ENCODE measurements around the gene BACH1. TPM values are rescaled to one million over a fixed set of nuclear protein-coding genes. Genes with fewer than 3 reads are reported as not detected.

Gene BACH1
- total and polyA plus RNA-seq, 10 donors, result 6.7 to 131 (median 89.5) TPM

DNA sequence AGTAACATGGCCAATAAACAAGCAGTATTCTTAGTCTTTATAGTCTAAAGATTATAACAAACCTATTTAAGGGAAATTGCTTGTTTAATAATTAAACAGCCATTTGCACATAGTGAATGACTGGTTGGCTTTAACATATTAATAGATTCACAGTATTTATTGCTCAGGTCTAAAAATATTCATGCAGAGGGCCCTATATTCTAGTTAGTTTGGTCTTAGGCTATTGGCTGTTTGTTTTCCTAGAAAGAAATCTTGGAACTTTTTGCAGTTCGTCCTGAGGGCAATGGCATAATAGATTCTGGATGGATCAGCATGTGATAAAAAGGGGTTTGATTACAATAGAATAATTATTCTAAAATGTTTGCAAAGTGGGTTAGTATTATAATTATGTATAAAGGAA, 34.7 kb downstream of the BACH1 start:
- Histone ChIP-seq H3K27ac (no peak overlapping the region), H3K4me3 (no peak overlapping the region), H3K36me3 (peaks cover 0 to 94% (median 31%) of the 10 kb centered on the region in 6 donors), H3K9me3 (no peaks in the 10 kb centered on the region), H3K27me3 (replicated peaks in 1 of 7) (no peaks in the 10 kb centered on the region), H3K4me1 (peaks cover 0 to 44% (median 2%) of the 10 kb centered on the region in 6 donors)
- WGBS, 5 donors, result 88 to 98% (median 91%) methylated on average over 1 of the region's 1 CpG
- no peak for DNase-seq
- TF ChIP-seq POLR2AphosphoS5 (IDR thresholded peaks at IDR 0.05) (no peak), POLR2A (IDR thresholded peaks at IDR 0.05) (no peak)
- TF ChIP-seq, protein P1, sequence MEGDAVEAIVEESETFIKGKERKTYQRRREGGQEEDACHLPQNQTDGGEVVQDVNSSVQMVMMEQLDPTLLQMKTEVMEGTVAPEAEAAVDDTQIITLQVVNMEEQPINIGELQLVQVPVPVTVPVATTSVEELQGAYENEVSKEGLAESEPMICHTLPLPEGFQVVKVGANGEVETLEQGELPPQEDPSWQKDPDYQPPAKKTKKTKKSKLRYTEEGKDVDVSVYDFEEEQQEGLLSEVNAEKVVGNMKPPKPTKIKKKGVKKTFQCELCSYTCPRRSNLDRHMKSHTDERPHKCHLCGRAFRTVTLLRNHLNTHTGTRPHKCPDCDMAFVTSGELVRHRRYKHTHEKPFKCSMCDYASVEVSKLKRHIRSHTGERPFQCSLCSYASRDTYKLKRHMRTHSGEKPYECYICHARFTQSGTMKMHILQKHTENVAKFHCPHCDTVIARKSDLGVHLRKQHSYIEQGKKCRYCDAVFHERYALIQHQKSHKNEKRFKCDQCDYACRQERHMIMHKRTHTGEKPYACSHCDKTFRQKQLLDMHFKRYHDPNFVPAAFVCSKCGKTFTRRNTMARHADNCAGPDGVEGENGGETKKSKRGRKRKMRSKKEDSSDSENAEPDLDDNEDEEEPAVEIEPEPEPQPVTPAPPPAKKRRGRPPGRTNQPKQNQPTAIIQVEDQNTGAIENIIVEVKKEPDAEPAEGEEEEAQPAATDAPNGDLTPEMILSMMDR (IDR thresholded peaks at IDR 0.05 in 8 of 11, conservative IDR thresholded peaks at IDR 0.05 in 3 of 11), result no peak
- intact Hi-C loops (cut with DNase I; ENCODE audit: low total_unique reads), result no loop called here

DNA sequence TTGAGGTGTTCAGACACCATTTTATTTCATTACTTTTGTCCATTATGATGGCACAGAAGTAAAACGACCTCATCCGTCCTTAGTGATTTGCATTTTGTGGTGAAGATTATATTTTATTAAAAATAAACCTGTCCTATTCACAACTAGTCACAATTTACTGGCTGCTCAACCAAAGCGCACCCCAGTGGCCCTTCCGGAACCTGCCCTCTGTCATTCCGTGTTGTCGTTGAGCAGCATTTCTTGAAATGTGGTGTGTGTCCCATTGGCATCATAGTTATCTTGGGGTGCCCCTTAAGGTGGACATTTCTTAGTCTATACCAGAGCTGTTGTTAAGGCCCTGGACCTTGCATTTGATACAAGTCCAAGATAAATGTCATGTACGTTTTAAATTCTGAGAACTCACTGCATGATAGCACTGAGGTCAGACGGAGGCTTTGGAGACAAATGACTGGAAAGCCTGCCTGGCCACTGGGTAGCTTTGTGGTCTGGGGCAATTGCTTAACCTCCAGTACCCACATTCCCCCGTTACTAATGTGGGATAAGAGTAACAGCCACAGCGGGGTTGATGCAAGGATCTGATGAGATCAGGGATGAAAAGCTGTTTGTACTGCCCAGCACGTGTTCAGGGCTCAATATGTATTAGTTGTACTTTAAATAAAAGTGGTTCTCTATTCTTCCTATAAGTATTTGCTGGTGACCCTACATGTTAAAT, 36.2 kb downstream of the BACH1 start:
- DNase-seq, result no peak
- H3K27me3 ChIP-seq (replicated peaks in 1 of 7), result no peaks in the 10 kb centered on the region
- peaks cover 0 to 43% (median 2%) of the 10 kb centered on the region in 6 donors for H3K4me1 ChIP-seq
- H3K36me3 ChIP-seq, result peaks cover 0 to 85% (median 24%) of the 10 kb centered on the region in 6 donors
- H3K9me3 ChIP-seq, result no peaks in the 10 kb centered on the region
- no peak overlapping the region for H3K27ac ChIP-seq
- intact Hi-C loops (cut with DNase I; ENCODE audit: low total_unique reads), result no loop called here
- 70 to 87% (median 80%) methylated on average over 11 of the region's 11 CpGs for WGBS, 5 donors
- H3K4me3 ChIP-seq, result no peak overlapping the region
- TF ChIP-seq POLR2A (IDR thresholded peaks at IDR 0.05) (no peak), POLR2AphosphoS5 (IDR thresholded peaks at IDR 0.05) (no peak)
- TF ChIP-seq, protein P1 (IDR thresholded peaks at IDR 0.05 in 8 of 11, conservative IDR thresholded peaks at IDR 0.05 in 3 of 11), result no peak

DNA sequence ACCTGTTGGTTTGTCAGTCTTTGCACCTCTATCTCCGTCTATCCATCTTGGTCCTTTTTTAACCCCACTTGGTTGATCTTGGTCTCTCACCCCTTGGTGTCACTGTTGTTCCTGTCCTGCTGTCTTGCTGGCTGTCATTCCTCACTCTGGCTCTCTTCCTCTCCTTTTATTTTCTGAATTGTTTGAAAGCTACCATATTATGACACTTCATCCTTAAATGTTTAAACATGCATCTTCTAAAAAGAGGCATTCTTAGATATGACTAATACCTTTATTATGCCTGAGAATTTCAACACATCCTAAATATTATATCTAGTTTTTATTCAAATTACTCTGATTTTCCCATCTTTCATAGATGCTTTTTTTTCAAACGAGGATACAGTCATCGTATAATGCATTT, 37.0 kb downstream of the BACH1 start:
- Histone ChIP-seq H3K27ac (no peak overlapping the region), H3K4me1 (peaks cover 0 to 48% (median 2%) of the 10 kb centered on the region in 6 donors), H3K27me3 (replicated peaks in 1 of 7) (no peaks in the 10 kb centered on the region), H3K9me3 (no peaks in the 10 kb centered on the region), H3K4me3 (no peak overlapping the region), H3K36me3 (peaks cover 0 to 77% (median 18%) of the 10 kb centered on the region in 6 donors)
- intact Hi-C loops (cut with DNase I; ENCODE audit: low total_unique reads), result no loop called here
- TF ChIP-seq, protein P1 (IDR thresholded peaks at IDR 0.05 in 8 of 11, conservative IDR thresholded peaks at IDR 0.05 in 3 of 11), result no peak
- no peak for TF ChIP-seq POLR2AphosphoS5 (IDR thresholded peaks at IDR 0.05)
- TF ChIP-seq POLR2A (IDR thresholded peaks at IDR 0.05), result no peak
- DNase-seq, result no peak
- 86 to 92% (median 87%) methylated on average over 3 of the region's 3 CpGs for WGBS, 5 donors

DNA sequence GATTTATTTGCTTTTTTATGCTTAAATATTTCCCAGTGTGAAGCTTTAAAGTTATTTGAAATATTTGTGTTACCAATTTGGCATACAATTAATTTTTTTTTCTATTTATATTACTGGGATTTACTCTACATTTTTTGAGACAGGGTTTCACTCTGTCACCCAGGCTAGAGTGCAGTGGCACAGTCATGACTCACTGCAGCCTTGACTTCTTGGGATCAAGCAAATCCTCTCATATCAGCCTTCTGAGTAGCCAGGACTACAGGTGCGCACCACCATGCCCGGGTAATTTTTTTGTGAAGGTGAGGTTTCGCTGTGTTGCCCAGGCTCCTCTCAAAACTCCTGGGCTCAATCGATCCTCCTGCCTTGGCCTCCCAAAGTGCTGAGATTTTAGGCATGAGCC, 39.5 kb downstream of the BACH1 start:
- peaks cover 0 to 50% (median 8%) of the 10 kb centered on the region in 6 donors for H3K4me1 ChIP-seq
- 94 to 98% (median 98%) methylated on average over 4 of the region's 4 CpGs for WGBS, 5 donors
- no peak for TF ChIP-seq POLR2AphosphoS5 (IDR thresholded peaks at IDR 0.05)
- no peak for TF ChIP-seq POLR2A (IDR thresholded peaks at IDR 0.05)
- TF ChIP-seq, protein P1 (IDR thresholded peaks at IDR 0.05 in 8 of 11, conservative IDR thresholded peaks at IDR 0.05 in 3 of 11), result no peak
- H3K36me3 ChIP-seq, result peaks cover 0 to 73% (median 13%) of the 10 kb centered on the region in 6 donors
- no peaks in the 10 kb centered on the region for H3K27me3 ChIP-seq (replicated peaks in 1 of 7)
- intact Hi-C loops (cut with DNase I; ENCODE audit: low total_unique reads), result no loop called here
- no peak overlapping the region for H3K4me3 ChIP-seq
- no peak for DNase-seq
- no peaks in the 10 kb centered on the region for H3K9me3 ChIP-seq
- H3K27ac ChIP-seq, result no peak overlapping the region
